Neural cell (in vitro differentiated cells): ENCODE results near the gene RSPH1. TPM values are rescaled to one million over a fixed set of nuclear protein-coding genes. Genes with fewer than 3 reads are reported as not detected.
A peak's percentile ranks its signal among the peaks of the same experiment; 100 is the strongest.

ENCODE experiments used
- H2AFZ ChIP-seq: fragments of 200-600, 300-800 bp; sonication (generic), shearing (Covaris generic); 2 replicates; pipeline ENCODE4 v1.6.0; 2014; ENCODE audit warnings: low read depth, mild to moderate bottlenecking, antibody characterized with exemption, low read length, moderate library complexity
- H3F3A ChIP-seq: fragments of 200-600 bp; shearing (Covaris generic); 2 replicates; pipeline ENCODE4 v1.6.1; 2016; ENCODE audit warnings: mild to moderate bottlenecking, moderate library complexity, mixed read lengths, antibody characterized with exemption, low read length; ENCODE audit not compliant: insufficient read depth, poor library complexity, severe bottlenecking
- H3K27ac ChIP-seq: fragments of 200-600, 300-800 bp; sonication (generic), shearing (Covaris generic); 2 replicates; pipeline ENCODE4 v1.5.1; 2014; ENCODE audit warnings: mild to moderate bottlenecking, low read length, moderate library complexity
- H3K27me3 ChIP-seq: fragments of 300-800, 200-600 bp; sonication (generic), shearing (Covaris generic); 2 replicates; pipeline ENCODE4 v1.6.0; 2014; ENCODE audit warnings: mild to moderate bottlenecking, low read depth, low read length, moderate library complexity; ENCODE audit not compliant: insufficient read depth
- H3K36me3 ChIP-seq: fragments of 300-800, 200-600 bp; sonication (generic), shearing (Covaris generic); 2 replicates; pipeline ENCODE4 v1.5.1; 2014; ENCODE audit warnings: mild to moderate bottlenecking, antibody characterized with exemption, low read length, moderate library complexity; ENCODE audit not compliant: insufficient read depth
- H3K4me2 ChIP-seq: fragments of 300-800, 200-600 bp; sonication (generic), shearing (Covaris generic); 2 replicates; pipeline ENCODE4 v1.6.0; 2014; ENCODE audit warnings: mild to moderate bottlenecking, low read length
- H3K4me3 ChIP-seq: fragments of 300-800, 200-600 bp; sonication (generic), shearing (Covaris generic); 2 replicates; pipeline ENCODE4 v1.5.1; 2014; ENCODE audit warnings: mild to moderate bottlenecking, low read length, moderate library complexity
- H3K79me2 ChIP-seq: fragments of 200-600 bp; shearing (Covaris generic); replicated peaks from 2 replicates; pipeline ENCODE4 v1.6.0; 2014; ENCODE audit warnings: mild to moderate bottlenecking, low read length, moderate library complexity; ENCODE audit not compliant: insufficient read depth
- H3K9ac ChIP-seq: fragments of 300-800, 200-600 bp; sonication (generic), shearing (Covaris generic); 2 replicates; pipeline ENCODE4 v1.6.1; 2016; ENCODE audit warnings: mild to moderate bottlenecking, low read length, mixed read lengths
- H3K9me2 ChIP-seq: fragments of 200-600 bp; shearing (Covaris generic); 2 replicates; pipeline ENCODE4 v1.6.1; 2016; ENCODE audit warnings: mild to moderate bottlenecking, low read length, mixed read lengths; ENCODE audit not compliant: insufficient read depth
- H3K9me3 ChIP-seq: fragments of 200-600, 300-800 bp; sonication (generic), shearing (Covaris generic); 2 replicates; pipeline ENCODE4 v1.6.1; 2016; ENCODE audit warnings: mild to moderate bottlenecking, mixed run types, low read length, moderate library complexity, mixed read lengths
- H4K20me1 ChIP-seq: fragments of 200-600 bp; shearing (Covaris generic); 2 replicates; pipeline ENCODE4 v1.6.1; 2016; ENCODE audit warnings: mild to moderate bottlenecking, mixed run types; ENCODE audit not compliant: insufficient read depth
- CTCF ChIP-seq: fragments of 450-650 bp; IDR thresholded peaks from 2 replicates; pipeline ENCODE4 v1.5.1; 2014; ENCODE audit warnings: antibody characterized with exemption, mild to moderate bottlenecking, moderate library complexity; ENCODE audit not compliant: poor library complexity, severe bottlenecking
- EP300 ChIP-seq: fragments of 450-650 bp; conservative IDR thresholded peaks from 2 replicates; pipeline ENCODE4 v1.6.1; 2014; ENCODE audit warnings: antibody characterized with exemption, mild to moderate bottlenecking, moderate library complexity; ENCODE audit not compliant: poor library complexity, severe bottlenecking
- EZH2 ChIP-seq: fragments of 200-600, 300-800 bp; shearing (Covaris generic), sonication (generic); IDR thresholded peaks from 2 replicates; pipeline ENCODE4 v1.6.1; 2014; ENCODE audit warnings: antibody characterized with exemption, low read length, borderline replicate concordance, mild to moderate bottlenecking; ENCODE audit not compliant: insufficient read depth, poor library complexity, severe bottlenecking
- MXI1 ChIP-seq: fragments of 450-650 bp; conservative IDR thresholded peaks from 2 replicates; pipeline ENCODE4 v1.6.1; 2014; ENCODE audit warnings: antibody characterized with exemption, mild to moderate bottlenecking; ENCODE audit not compliant: poor library complexity, severe bottlenecking
- POLR2AphosphoS5 ChIP-seq: IDR thresholded peaks from 2 replicates; pipeline ENCODE4 v1.6.1; 2012
- RAD21 ChIP-seq: fragments of 450-650 bp; conservative IDR thresholded peaks from 2 replicates; pipeline ENCODE4 v1.6.1; 2014; ENCODE audit warnings: antibody characterized with exemption, mild to moderate bottlenecking, moderate library complexity
- SMC3 ChIP-seq: fragments of 450-650 bp; conservative IDR thresholded peaks from 2 replicates; pipeline ENCODE4 v1.6.1; 2014; ENCODE audit warnings: antibody characterized with exemption, mild to moderate bottlenecking, moderate library complexity; ENCODE audit not compliant: poor library complexity
- TAF1 ChIP-seq: IDR thresholded peaks from 2 replicates; pipeline ENCODE4 v1.6.1; 2012; ENCODE audit warnings: low read depth
- polyA plus RNA-seq: library from polyadenylated mRNA; depleted of rRNA; stranded (reverse); fragments of >200 nt; gene quantifications from 2 replicates; pipeline ENCODE4 v1.2.3, GENCODE V29; 2014
- TF ChIP-seq, protein P1 (sequence below): IDR thresholded peaks from 2 replicates; pipeline ENCODE4 v1.6.1; 2012; ENCODE audit warnings: borderline replicate concordance

The RSPH1 gene
- polyA plus RNA-seq, 1 donor from 2014 or later: 1.3 TPM

DNA sequence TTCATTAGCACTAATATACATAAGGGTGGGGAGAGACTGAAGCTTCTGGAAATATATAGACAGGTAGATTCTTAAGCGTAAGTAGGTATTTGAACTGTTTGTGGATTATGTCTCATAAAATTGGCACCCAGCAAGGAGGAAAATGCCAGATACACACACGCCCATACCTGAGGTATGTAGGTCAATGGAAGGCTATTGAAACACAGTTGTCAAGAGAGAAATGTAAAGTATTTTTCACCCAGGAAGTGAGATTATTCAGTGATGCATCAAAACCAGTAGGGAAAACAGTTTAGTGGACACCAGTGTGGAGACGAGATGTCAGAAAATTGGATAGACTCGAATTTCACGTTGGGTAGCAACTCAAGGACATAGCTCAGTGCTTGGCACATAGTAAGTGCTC, 4.7 kb upstream of the RSPH1 start:
- peak overlapping the region; percentile 67 for H3K27ac ChIP-seq
- no peaks in the 10 kb centered on the region for H3K27me3 ChIP-seq
- H3K9me3 ChIP-seq: no peaks in the 10 kb centered on the region
- no peak overlapping the region for H3K4me3 ChIP-seq
- no peaks in the 10 kb centered on the region for H3F3A ChIP-seq
- no peaks in the 10 kb centered on the region for H3K36me3 ChIP-seq
- TF ChIP-seq, protein P1, sequence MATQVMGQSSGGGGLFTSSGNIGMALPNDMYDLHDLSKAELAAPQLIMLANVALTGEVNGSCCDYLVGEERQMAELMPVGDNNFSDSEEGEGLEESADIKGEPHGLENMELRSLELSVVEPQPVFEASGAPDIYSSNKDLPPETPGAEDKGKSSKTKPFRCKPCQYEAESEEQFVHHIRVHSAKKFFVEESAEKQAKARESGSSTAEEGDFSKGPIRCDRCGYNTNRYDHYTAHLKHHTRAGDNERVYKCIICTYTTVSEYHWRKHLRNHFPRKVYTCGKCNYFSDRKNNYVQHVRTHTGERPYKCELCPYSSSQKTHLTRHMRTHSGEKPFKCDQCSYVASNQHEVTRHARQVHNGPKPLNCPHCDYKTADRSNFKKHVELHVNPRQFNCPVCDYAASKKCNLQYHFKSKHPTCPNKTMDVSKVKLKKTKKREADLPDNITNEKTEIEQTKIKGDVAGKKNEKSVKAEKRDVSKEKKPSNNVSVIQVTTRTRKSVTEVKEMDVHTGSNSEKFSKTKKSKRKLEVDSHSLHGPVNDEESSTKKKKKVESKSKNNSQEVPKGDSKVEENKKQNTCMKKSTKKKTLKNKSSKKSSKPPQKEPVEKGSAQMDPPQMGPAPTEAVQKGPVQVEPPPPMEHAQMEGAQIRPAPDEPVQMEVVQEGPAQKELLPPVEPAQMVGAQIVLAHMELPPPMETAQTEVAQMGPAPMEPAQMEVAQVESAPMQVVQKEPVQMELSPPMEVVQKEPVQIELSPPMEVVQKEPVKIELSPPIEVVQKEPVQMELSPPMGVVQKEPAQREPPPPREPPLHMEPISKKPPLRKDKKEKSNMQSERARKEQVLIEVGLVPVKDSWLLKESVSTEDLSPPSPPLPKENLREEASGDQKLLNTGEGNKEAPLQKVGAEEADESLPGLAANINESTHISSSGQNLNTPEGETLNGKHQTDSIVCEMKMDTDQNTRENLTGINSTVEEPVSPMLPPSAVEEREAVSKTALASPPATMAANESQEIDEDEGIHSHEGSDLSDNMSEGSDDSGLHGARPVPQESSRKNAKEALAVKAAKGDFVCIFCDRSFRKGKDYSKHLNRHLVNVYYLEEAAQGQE: no peak
- TF ChIP-seq RAD21: no peak
- TF ChIP-seq CTCF: no peak
- no peak for TF ChIP-seq MXI1
- TF ChIP-seq POLR2AphosphoS5: no peak
- TF ChIP-seq EP300: no peak
- TF ChIP-seq TAF1: no peak
- no peaks in the 10 kb centered on the region for H4K20me1 ChIP-seq
- no peak overlapping the region for H2AFZ ChIP-seq
- no peak overlapping the region for H3K9ac ChIP-seq
- no peaks in the 10 kb centered on the region for H3K9me2 ChIP-seq
- no peaks in the 10 kb centered on the region for H3K79me2 ChIP-seq
- H3K4me2 ChIP-seq: no peak overlapping the region

DNA sequence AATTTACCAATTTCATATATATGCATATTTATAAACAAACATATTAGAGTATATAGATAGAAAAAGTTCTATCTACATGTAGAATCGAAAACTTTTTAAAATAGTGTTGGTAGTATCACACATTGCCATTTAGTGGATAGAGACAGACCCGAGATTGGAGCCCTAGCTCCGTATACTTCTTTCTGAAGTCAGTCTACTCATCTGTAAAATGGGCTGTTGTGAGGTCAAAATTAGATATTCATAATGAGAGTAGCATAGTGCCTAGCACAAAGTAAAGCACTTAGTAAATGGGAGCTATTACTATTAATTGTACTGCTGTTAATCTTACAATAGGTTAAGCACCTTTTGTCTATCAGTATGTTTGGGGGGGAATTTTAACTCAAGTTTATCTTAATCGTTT, 4.2 kb upstream of the RSPH1 start:
- Histone ChIP-seq H4K20me1 (no peaks in the 10 kb centered on the region), H2AFZ (no peak overlapping the region), H3K79me2 (no peaks in the 10 kb centered on the region), H3K9me3 (no peaks in the 10 kb centered on the region), H3K27me3 (no peaks in the 10 kb centered on the region), H3K4me2 (peak overlapping the region; percentile 10), H3K9me2 (no peaks in the 10 kb centered on the region), H3K36me3 (no peaks in the 10 kb centered on the region), H3F3A (no peaks in the 10 kb centered on the region), H3K4me3 (no peak overlapping the region), H3K27ac (peak overlapping the region; percentile 67), H3K9ac (no peak overlapping the region)
- TF ChIP-seq TAF1: no peak
- no peak for TF ChIP-seq EP300
- no peak for TF ChIP-seq MXI1
- TF ChIP-seq SMC3: no peak
- no peak for TF ChIP-seq EZH2
- no peak for TF ChIP-seq POLR2AphosphoS5
- TF ChIP-seq, protein P1: no peak
- no peak for TF ChIP-seq CTCF
- TF ChIP-seq RAD21: no peak
